K562 (cell line): ENCODE data around the gene CNKSR3. TPM values are rescaled to one million over a fixed set of nuclear protein-coding genes. Genes with fewer than 3 reads are reported as not detected.

Source experiments
- KAT7 ChIP-seq: sonication (generic); formaldehyde crosslinking; IDR thresholded peaks from 2 replicates; pipeline ENCODE4 v1.8.0; 2022; ENCODE audit warnings: missing genetic modification reagents, mild to moderate bottlenecking, borderline replicate concordance
- OTX1 ChIP-seq: fragments of 450-650 bp; formaldehyde crosslinking; IDR thresholded peaks from 2 replicates; pipeline ENCODE4 v1.4.0; 2022; ENCODE audit warnings: mild to moderate bottlenecking
- polyA plus RNA-seq, 8 experiments: library from polyadenylated mRNA; depleted of rRNA in 4 of 8; stranded (reverse) in 5 of 8; unstranded in 3 of 8; fragments of >200 nt; fragmentation: Nextera tagmentation in 2 of 8; fragmentation: Illumina TruSeq in 1 of 8; extraction: Ambion mirVana in 2 of 8; extraction: Trizol in 1 of 8; gene quantifications; 2 replicates each; pipeline versions ENCODE4 v1.2.1 to v1.2.3, GENCODE V29; 2011 to 2014; ENCODE audit warnings: inconsistent platforms in 1 of 8, missing spikeins in 1 of 8
- total RNA-seq, 7 experiments: library from RNA; depleted of rRNA in 6 of 7; stranded (reverse); fragments of >200 nt in 6 of 7; fragmentation: Illumina TruSeq in 2 of 7; extraction: Trizol in 2 of 7; gene quantifications; 2 replicates each; pipeline versions ENCODE4 v1.2.1 to v1.2.3, GENCODE V29; 2011 to 2021; ENCODE audit warnings: low replicate concordance in 1 of 7
- TF ChIP-seq, protein P1 (sequence below): fragments of 200-600 bp; sonication (generic); IDR thresholded peaks from one replicate; pipeline ENCODE4 v1.6.1; 2012; ENCODE audit warnings: mild to moderate bottlenecking, low read depth, low read length, inconsistent platforms
- TF ChIP-seq, protein P2 (sequence below): fragments of 450-650 bp; formaldehyde crosslinking; IDR thresholded peaks from 2 replicates; pipeline ENCODE4 v1.4.0; 2022; ENCODE audit warnings: missing genetic modification characterization
- TF ChIP-seq, protein P3 (sequence below): fragments of 450-650 bp; formaldehyde crosslinking; IDR thresholded peaks from 2 replicates; pipeline ENCODE4 v1.4.0; 2022; ENCODE audit warnings: missing genetic modification characterization
- TF ChIP-seq, protein P4 (sequence below): sonication (generic); formaldehyde crosslinking; IDR thresholded peaks from 2 replicates; pipeline ENCODE4 v1.5.0; 2020; ENCODE audit warnings: missing genetic modification reagents

The CNKSR3 gene
- total and polyA plus RNA-seq, 9 of the 15 experiments (the other 6 are each of a cell fraction or from before 2014, with no cell fraction given) = 4.5 to 29.6 (median 9.5) TPM

DNA sequence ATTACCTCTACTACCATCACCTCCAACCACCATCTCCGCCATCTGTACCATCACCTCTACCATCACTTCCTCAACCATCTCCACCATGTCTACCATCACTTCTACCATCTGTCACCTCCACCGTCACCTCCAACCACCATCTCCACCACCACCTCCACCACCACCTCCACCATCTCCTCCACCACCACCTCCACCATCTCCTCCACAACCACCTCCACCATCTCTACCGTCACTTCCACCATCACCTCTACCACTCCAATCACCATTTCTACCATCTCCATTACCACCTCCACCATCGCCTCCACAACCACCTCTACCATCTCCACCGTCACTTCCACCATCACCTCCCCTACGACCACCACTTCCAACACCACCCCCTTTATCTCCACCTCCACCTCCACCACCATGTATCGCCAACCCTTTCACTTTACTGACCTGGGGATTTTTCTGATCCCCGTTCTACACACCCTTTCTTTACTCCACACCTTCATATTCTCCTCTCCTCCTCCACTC lies 156.2 kb downstream of the CNKSR3 start (continued):
- TF ChIP-seq, protein P1, sequence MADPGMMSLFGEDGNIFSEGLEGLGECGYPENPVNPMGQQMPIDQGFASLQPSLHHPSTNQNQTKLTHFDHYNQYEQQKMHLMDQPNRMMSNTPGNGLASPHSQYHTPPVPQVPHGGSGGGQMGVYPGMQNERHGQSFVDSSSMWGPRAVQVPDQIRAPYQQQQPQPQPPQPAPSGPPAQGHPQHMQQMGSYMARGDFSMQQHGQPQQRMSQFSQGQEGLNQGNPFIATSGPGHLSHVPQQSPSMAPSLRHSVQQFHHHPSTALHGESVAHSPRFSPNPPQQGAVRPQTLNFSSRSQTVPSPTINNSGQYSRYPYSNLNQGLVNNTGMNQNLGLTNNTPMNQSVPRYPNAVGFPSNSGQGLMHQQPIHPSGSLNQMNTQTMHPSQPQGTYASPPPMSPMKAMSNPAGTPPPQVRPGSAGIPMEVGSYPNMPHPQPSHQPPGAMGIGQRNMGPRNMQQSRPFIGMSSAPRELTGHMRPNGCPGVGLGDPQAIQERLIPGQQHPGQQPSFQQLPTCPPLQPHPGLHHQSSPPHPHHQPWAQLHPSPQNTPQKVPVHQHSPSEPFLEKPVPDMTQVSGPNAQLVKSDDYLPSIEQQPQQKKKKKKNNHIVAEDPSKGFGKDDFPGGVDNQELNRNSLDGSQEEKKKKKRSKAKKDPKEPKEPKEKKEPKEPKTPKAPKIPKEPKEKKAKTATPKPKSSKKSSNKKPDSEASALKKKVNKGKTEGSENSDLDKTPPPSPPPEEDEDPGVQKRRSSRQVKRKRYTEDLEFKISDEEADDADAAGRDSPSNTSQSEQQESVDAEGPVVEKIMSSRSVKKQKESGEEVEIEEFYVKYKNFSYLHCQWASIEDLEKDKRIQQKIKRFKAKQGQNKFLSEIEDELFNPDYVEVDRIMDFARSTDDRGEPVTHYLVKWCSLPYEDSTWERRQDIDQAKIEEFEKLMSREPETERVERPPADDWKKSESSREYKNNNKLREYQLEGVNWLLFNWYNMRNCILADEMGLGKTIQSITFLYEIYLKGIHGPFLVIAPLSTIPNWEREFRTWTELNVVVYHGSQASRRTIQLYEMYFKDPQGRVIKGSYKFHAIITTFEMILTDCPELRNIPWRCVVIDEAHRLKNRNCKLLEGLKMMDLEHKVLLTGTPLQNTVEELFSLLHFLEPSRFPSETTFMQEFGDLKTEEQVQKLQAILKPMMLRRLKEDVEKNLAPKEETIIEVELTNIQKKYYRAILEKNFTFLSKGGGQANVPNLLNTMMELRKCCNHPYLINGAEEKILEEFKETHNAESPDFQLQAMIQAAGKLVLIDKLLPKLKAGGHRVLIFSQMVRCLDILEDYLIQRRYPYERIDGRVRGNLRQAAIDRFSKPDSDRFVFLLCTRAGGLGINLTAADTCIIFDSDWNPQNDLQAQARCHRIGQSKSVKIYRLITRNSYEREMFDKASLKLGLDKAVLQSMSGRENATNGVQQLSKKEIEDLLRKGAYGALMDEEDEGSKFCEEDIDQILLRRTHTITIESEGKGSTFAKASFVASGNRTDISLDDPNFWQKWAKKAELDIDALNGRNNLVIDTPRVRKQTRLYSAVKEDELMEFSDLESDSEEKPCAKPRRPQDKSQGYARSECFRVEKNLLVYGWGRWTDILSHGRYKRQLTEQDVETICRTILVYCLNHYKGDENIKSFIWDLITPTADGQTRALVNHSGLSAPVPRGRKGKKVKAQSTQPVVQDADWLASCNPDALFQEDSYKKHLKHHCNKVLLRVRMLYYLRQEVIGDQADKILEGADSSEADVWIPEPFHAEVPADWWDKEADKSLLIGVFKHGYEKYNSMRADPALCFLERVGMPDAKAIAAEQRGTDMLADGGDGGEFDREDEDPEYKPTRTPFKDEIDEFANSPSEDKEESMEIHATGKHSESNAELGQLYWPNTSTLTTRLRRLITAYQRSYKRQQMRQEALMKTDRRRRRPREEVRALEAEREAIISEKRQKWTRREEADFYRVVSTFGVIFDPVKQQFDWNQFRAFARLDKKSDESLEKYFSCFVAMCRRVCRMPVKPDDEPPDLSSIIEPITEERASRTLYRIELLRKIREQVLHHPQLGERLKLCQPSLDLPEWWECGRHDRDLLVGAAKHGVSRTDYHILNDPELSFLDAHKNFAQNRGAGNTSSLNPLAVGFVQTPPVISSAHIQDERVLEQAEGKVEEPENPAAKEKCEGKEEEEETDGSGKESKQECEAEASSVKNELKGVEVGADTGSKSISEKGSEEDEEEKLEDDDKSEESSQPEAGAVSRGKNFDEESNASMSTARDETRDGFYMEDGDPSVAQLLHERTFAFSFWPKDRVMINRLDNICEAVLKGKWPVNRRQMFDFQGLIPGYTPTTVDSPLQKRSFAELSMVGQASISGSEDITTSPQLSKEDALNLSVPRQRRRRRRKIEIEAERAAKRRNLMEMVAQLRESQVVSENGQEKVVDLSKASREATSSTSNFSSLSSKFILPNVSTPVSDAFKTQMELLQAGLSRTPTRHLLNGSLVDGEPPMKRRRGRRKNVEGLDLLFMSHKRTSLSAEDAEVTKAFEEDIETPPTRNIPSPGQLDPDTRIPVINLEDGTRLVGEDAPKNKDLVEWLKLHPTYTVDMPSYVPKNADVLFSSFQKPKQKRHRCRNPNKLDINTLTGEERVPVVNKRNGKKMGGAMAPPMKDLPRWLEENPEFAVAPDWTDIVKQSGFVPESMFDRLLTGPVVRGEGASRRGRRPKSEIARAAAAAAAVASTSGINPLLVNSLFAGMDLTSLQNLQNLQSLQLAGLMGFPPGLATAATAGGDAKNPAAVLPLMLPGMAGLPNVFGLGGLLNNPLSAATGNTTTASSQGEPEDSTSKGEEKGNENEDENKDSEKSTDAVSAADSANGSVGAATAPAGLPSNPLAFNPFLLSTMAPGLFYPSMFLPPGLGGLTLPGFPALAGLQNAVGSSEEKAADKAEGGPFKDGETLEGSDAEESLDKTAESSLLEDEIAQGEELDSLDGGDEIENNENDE = no peak
- TF ChIP-seq OTX1 (CRISPR knock-in tag) = 0 out of 2 replicates have a peak, but pooled peaks have one; percentile 39
- TF ChIP-seq, protein P2, sequence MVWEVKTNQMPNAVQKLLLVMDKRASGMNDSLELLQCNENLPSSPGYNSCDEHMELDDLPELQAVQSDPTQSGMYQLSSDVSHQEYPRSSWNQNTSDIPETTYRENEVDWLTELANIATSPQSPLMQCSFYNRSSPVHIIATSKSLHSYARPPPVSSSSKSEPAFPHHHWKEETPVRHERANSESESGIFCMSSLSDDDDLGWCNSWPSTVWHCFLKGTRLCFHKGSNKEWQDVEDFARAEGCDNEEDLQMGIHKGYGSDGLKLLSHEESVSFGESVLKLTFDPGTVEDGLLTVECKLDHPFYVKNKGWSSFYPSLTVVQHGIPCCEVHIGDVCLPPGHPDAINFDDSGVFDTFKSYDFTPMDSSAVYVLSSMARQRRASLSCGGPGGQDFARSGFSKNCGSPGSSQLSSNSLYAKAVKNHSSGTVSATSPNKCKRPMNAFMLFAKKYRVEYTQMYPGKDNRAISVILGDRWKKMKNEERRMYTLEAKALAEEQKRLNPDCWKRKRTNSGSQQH (CRISPR knock-in tag) = 0 out of 2 replicates have a peak, but pooled peaks have one; percentile 35
- TF ChIP-seq, protein P3, sequence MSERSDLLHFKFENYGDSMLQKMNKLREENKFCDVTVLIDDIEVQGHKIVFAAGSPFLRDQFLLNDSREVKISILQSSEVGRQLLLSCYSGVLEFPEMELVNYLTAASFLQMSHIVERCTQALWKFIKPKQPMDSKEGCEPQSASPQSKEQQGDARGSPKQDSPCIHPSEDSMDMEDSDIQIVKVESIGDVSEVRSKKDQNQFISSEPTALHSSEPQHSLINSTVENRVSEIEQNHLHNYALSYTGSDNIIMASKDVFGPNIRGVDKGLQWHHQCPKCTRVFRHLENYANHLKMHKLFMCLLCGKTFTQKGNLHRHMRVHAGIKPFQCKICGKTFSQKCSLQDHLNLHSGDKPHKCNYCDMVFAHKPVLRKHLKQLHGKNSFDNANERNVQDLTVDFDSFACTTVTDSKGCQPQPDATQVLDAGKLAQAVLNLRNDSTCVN (CRISPR knock-in tag) = 0 out of 2 replicates have a peak, but pooled peaks have one; percentile 72
- no peak for TF ChIP-seq KAT7 (CRISPR knock-in tag)
- TF ChIP-seq, protein P4, sequence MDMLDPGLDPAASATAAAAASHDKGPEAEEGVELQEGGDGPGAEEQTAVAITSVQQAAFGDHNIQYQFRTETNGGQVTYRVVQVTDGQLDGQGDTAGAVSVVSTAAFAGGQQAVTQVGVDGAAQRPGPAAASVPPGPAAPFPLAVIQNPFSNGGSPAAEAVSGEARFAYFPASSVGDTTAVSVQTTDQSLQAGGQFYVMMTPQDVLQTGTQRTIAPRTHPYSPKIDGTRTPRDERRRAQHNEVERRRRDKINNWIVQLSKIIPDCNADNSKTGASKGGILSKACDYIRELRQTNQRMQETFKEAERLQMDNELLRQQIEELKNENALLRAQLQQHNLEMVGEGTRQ (CRISPR knock-in tag) = no peak
